Mesenchymal stem cell (in vitro differentiated cells and primary cell): ENCODE results near the gene AADACL2.
"Not testable (repeated sequence)": the region's sequence is repeated elsewhere in the genome, so short reads cannot be mapped to it uniquely, and the experiment has no call there.

Experiments
- DNase-seq: peaks from one replicate; pipeline ENCODE4 v3.0.0-alpha.2; 2013
- H2AFZ ChIP-seq: one replicate; pipeline ENCODE4 v1.6.1; 2013; ENCODE audit warnings: low read depth, mild to moderate bottlenecking, control low read depth, inconsistent platforms, low read length, moderate library complexity
- H2AK5ac ChIP-seq: 2 replicates; pipeline ENCODE4 v1.6.1; 2013; ENCODE audit warnings: low read length, moderate library complexity, mild to moderate bottlenecking, inconsistent platforms; ENCODE audit not compliant: severe bottlenecking
- H2BK120ac ChIP-seq: one replicate; pipeline ENCODE4 v1.6.1; 2013; ENCODE audit warnings: low read depth, mild to moderate bottlenecking, inconsistent platforms, low read length, moderate library complexity
- H2BK12ac ChIP-seq, 2 experiments: one replicate each; pipeline ENCODE4 v1.6.1; 2013; ENCODE audit warnings: inconsistent platforms in 2 of 2, low read length in 2 of 2, mild to moderate bottlenecking in 2 of 2, moderate library complexity in 2 of 2, control low read depth in 1 of 2
- H2BK15ac ChIP-seq: one replicate; pipeline ENCODE4 v1.6.1; 2013; ENCODE audit warnings: mild to moderate bottlenecking, low read depth, inconsistent platforms; ENCODE audit not compliant: poor library complexity, severe bottlenecking
- H2BK5ac ChIP-seq: 2 replicates; pipeline ENCODE4 v1.6.1; 2013; ENCODE audit warnings: low read depth, mild to moderate bottlenecking, low read length, control low read depth, inconsistent platforms; ENCODE audit not compliant: poor library complexity, severe bottlenecking
- H3K14ac ChIP-seq, 2 experiments: one replicate each; pipeline ENCODE4 v1.6.1; 2013; ENCODE audit warnings: inconsistent platforms in 2 of 2, low read length in 2 of 2, control low read depth in 1 of 2, mild to moderate bottlenecking in 1 of 2, moderate library complexity in 1 of 2
- H3K18ac ChIP-seq, 2 experiments: one replicate each; pipeline ENCODE4 v1.6.1; 2013; ENCODE audit warnings: inconsistent platforms in 2 of 2, low read length in 2 of 2, control low read depth in 1 of 2, low read depth in 1 of 2, mild to moderate bottlenecking in 1 of 2
- H3K23ac ChIP-seq, 2 experiments: one replicate each; pipeline ENCODE4 v1.6.1; 2013; ENCODE audit warnings: inconsistent platforms in 2 of 2, low read length in 2 of 2, mild to moderate bottlenecking in 2 of 2, moderate library complexity in 2 of 2, control low read depth in 1 of 2
- H3K27ac ChIP-seq: 2 replicates; pipeline ENCODE4 v1.5.1; 2013; ENCODE audit warnings: mild to moderate bottlenecking, moderate library complexity, low read length, control low read depth, inconsistent platforms; ENCODE audit not compliant: poor library complexity, severe bottlenecking
- H3K27me3 ChIP-seq, 2 experiments: 2 replicates each; pipeline versions ENCODE4 v1.6.1 to v1.7.0; 2013; ENCODE audit warnings: low read length in 2 of 2, mild to moderate bottlenecking in 2 of 2, moderate library complexity in 2 of 2, control low read depth in 1 of 2, inconsistent platforms in 1 of 2; ENCODE audit not compliant: control insufficient read depth in 1 of 2, insufficient read depth in 1 of 2
- H3K36me3 ChIP-seq, 2 experiments: 2 replicates each; pipeline versions ENCODE4 v1.6.1 to v1.7.0; 2013; ENCODE audit warnings: low read length in 2 of 2, control low read depth in 1 of 2, inconsistent platforms in 1 of 2, low read depth in 1 of 2, mild to moderate bottlenecking in 1 of 2; ENCODE audit not compliant: insufficient read depth in 2 of 2, control insufficient read depth in 1 of 2
- H3K4ac ChIP-seq, 2 experiments: one replicate each; pipeline ENCODE4 v1.6.1; 2013; ENCODE audit warnings: inconsistent platforms in 2 of 2, low read length in 2 of 2, mild to moderate bottlenecking in 2 of 2, moderate library complexity in 2 of 2, control low read depth in 1 of 2, low read depth in 1 of 2
- H3K4me1 ChIP-seq: 2 replicates; pipeline ENCODE4 v1.6.1; 2013; ENCODE audit warnings: low read depth, low read length, control low read depth; ENCODE audit not compliant: control insufficient read depth, insufficient read depth
- H3K4me2 ChIP-seq: 2 replicates; pipeline ENCODE4 v1.6.1; 2013; ENCODE audit warnings: low read length, mild to moderate bottlenecking, inconsistent platforms; ENCODE audit not compliant: poor library complexity, severe bottlenecking
- H3K4me3 ChIP-seq, 2 experiments: 2 replicates each; pipeline versions ENCODE4 v1.5.1 to v1.7.0; 2013; ENCODE audit warnings: low read length in 2 of 2, mild to moderate bottlenecking in 2 of 2, control low read depth in 1 of 2, low read depth in 1 of 2; ENCODE audit not compliant: insufficient read depth in 1 of 2
- H3K79me1 ChIP-seq: replicated peaks from 2 replicates; pipeline ENCODE4 v1.6.1; 2013; ENCODE audit warnings: mild to moderate bottlenecking, control low read depth, low read length, inconsistent platforms; ENCODE audit not compliant: poor library complexity, severe bottlenecking
- H3K9ac ChIP-seq: 2 replicates; pipeline ENCODE4 v1.7.0; 2013; ENCODE audit warnings: mild to moderate bottlenecking, low read length, moderate library complexity
- H3K9me3 ChIP-seq: 2 replicates; pipeline ENCODE4 v1.7.0; 2013; ENCODE audit warnings: mild to moderate bottlenecking, low read length; ENCODE audit not compliant: control insufficient read depth
- H4K8ac ChIP-seq: one replicate; pipeline ENCODE4 v1.6.1; 2013; ENCODE audit warnings: inconsistent platforms, mild to moderate bottlenecking, low read length, moderate library complexity
- H4K91ac ChIP-seq: one replicate; pipeline ENCODE4 v1.6.1; 2013; ENCODE audit warnings: mild to moderate bottlenecking, low read length, inconsistent platforms
- WGBS: methylation state at CpG from one replicate; pipeline ENCODE4 v1.1.7; 2013; ENCODE audit warnings: mixed read lengths; 5-methylcytosine and 5-hydroxymethylcytosine counted together

The AADACL2 gene

GRCh38 chr3:151753846-151754245 is 20.1 kb downstream of the AADACL2 start:
- Histone ChIP-seq H3K4me3 (no peak overlapping the region), H3K4ac (no peak overlapping the region), H3K27ac (no peak overlapping the region), H3K14ac (no peak overlapping the region), H2BK12ac (no peak overlapping the region), H4K8ac (no peak overlapping the region), H3K4me2 (no peak overlapping the region), H3K27me3 (no peaks in the 10 kb centered on the region), H2BK15ac (no peak overlapping the region), H3K9me3 (peaks cover 3% of the 10 kb centered on the region), H2BK5ac (no peak overlapping the region), H3K9ac (no peak overlapping the region), H2BK120ac (no peak overlapping the region), H4K91ac (no peak overlapping the region), H3K79me1 (no peaks in the 10 kb centered on the region), H3K4me1 (no peaks in the 10 kb centered on the region), H3K23ac (no peak overlapping the region), H2AFZ (no peak overlapping the region), H3K36me3 (no peaks in the 10 kb centered on the region), H3K18ac (no peak overlapping the region), H2AK5ac (no peak overlapping the region)
- WGBS: 99% methylated on average over 3 of the region's 4 CpGs
- no peak for DNase-seq

- DNase-seq: no peak
- no peak overlapping the region for H2AFZ ChIP-seq
- no peaks in the 10 kb centered on the region for H3K27me3 ChIP-seq
- no peak overlapping the region for H3K18ac ChIP-seq
- H3K4me1 ChIP-seq: no peaks in the 10 kb centered on the region
- no peak overlapping the region for H3K23ac ChIP-seq
- H4K91ac ChIP-seq: no peak overlapping the region
- no peak overlapping the region for H3K4me3 ChIP-seq
- no peak overlapping the region for H2BK5ac ChIP-seq
- H3K4ac ChIP-seq: no peak overlapping the region
- no peaks in the 10 kb centered on the region for H3K9me3 ChIP-seq
- no peak overlapping the region for H3K9ac ChIP-seq
- H2BK15ac ChIP-seq: no peak overlapping the region
- no peak overlapping the region for H3K14ac ChIP-seq
- no peak overlapping the region for H4K8ac ChIP-seq
- no peak overlapping the region for H2AK5ac ChIP-seq
- no peak overlapping the region for H2BK120ac ChIP-seq
- no CpG with 5 or more reads among the region's 1 CpG for WGBS
- no peak overlapping the region for H2BK12ac ChIP-seq
- no peak overlapping the region for H3K4me2 ChIP-seq
- no peaks in the 10 kb centered on the region for H3K79me1 ChIP-seq
- no peaks in the 10 kb centered on the region for H3K36me3 ChIP-seq
- no peak overlapping the region for H3K27ac ChIP-seq
These were observed 27.9 kb downstream of the AADACL2 start for GRCh38 chr3:151761581-151761980.

- H3K23ac ChIP-seq, H2BK12ac ChIP-seq, H3K27me3 ChIP-seq, H4K8ac ChIP-seq, H3K79me1 ChIP-seq, H3K9me3 ChIP-seq, H4K91ac ChIP-seq, H3K14ac ChIP-seq, H3K27ac ChIP-seq, H2BK120ac ChIP-seq, H3K9ac ChIP-seq, H3K4ac ChIP-seq, H3K4me1 ChIP-seq, H2AFZ ChIP-seq, H3K18ac ChIP-seq, H2AK5ac ChIP-seq, DNase-seq, H3K4me3 ChIP-seq, H2BK5ac ChIP-seq, H3K36me3 ChIP-seq, H3K4me2 ChIP-seq, H2BK15ac ChIP-seq: not testable (repeated sequence)
- WGBS: 90% methylated on average over 1 of the region's 1 CpG
These were observed 31.0 kb downstream of the AADACL2 start for GRCh38 chr3:151764699-151765098.

GRCh38 chr3:151765685-151766084 is 32.0 kb downstream of the AADACL2 start:
- Histone ChIP-seq H2AK5ac (no peak overlapping the region), H3K9me3 (no peaks in the 10 kb centered on the region), H3K79me1 (no peaks in the 10 kb centered on the region), H2AFZ (no peak overlapping the region), H3K14ac (no peak overlapping the region), H3K9ac (no peak overlapping the region), H3K4me3 (no peak overlapping the region), H2BK5ac (no peak overlapping the region), H3K4me1 (no peaks in the 10 kb centered on the region), H2BK120ac (no peak overlapping the region), H2BK15ac (no peak overlapping the region), H4K8ac (no peak overlapping the region), H2BK12ac (no peak overlapping the region), H3K36me3 (no peaks in the 10 kb centered on the region), H4K91ac (no peak overlapping the region), H3K18ac (no peak overlapping the region), H3K27ac (no peak overlapping the region), H3K23ac (no peak overlapping the region), H3K4ac (no peak overlapping the region), H3K4me2 (no peak overlapping the region), H3K27me3 (no peaks in the 10 kb centered on the region)
- no peak for DNase-seq
